Measurements from ENCODE around the gene DACH2. TPM values are rescaled to one million over a fixed set of nuclear protein-coding genes. Genes with fewer than 3 reads are reported as not detected.

DACH2 gene
- total RNA-seq, 2 experiments from 2014 or later: not detected

GRCh38 chrX:86845101-86845500, 696.9 kb downstream of the DACH2 start:
- no peak overlapping the region for H3K4me3 Mint-ChIP-seq
- ATAC-seq (ENCODE audit: poor library complexity) (no peak), DNase-seq (no peak)
- H3K36me3 Mint-ChIP-seq (ENCODE audit: low read depth): no peaks in the 10 kb centered on the region
- H3K9me3 Mint-ChIP-seq: peaks cover 4% of the 10 kb centered on the region
- no peak overlapping the region for H3K4me3 ChIP-seq (ENCODE audit: low read length)
- ChIA-PET POLR2A (no interaction called here), CTCF (no interaction called here)
- TF ChIP-seq, protein P1, sequence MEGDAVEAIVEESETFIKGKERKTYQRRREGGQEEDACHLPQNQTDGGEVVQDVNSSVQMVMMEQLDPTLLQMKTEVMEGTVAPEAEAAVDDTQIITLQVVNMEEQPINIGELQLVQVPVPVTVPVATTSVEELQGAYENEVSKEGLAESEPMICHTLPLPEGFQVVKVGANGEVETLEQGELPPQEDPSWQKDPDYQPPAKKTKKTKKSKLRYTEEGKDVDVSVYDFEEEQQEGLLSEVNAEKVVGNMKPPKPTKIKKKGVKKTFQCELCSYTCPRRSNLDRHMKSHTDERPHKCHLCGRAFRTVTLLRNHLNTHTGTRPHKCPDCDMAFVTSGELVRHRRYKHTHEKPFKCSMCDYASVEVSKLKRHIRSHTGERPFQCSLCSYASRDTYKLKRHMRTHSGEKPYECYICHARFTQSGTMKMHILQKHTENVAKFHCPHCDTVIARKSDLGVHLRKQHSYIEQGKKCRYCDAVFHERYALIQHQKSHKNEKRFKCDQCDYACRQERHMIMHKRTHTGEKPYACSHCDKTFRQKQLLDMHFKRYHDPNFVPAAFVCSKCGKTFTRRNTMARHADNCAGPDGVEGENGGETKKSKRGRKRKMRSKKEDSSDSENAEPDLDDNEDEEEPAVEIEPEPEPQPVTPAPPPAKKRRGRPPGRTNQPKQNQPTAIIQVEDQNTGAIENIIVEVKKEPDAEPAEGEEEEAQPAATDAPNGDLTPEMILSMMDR (IDR thresholded peaks at IDR 0.05): no peak
- H3K36me3 ChIP-seq (ENCODE audit: insufficient read depth, low read length): no peaks in the 10 kb centered on the region
- no peak overlapping the region for H3K27ac Mint-ChIP-seq
- no peaks in the 10 kb centered on the region for H3K4me1 ChIP-seq (ENCODE audit: insufficient read depth, low read length)
- no peaks in the 10 kb centered on the region for H3K27me3 Mint-ChIP-seq
- H3K4me1 Mint-ChIP-seq (ENCODE audit: low read depth): no peaks in the 10 kb centered on the region
- H3K27ac ChIP-seq (ENCODE audit: low read depth in 1 of 2, low read length in 2 of 2): no peak overlapping the region
- no peaks in the 10 kb centered on the region for H3K27me3 ChIP-seq (ENCODE audit: control insufficient read depth in 1 of 2, insufficient read depth in 2 of 2, low read length in 2 of 2)
- no peaks in the 10 kb centered on the region for H3K9me3 ChIP-seq (ENCODE audit: control insufficient read depth in 1 of 2, insufficient read depth in 1 of 2, low read length in 2 of 2)
- intact Hi-C loops (cut with DNase I, micrococcal nuclease): no loop called here

Other genes with a start within 250 kb of the DACH2 start
- gene CHM, start 100.9 kb upstream of the DACH2 start, total RNA-seq: 1 to 10 TPM; 5.1 to 6.3 TPM